Activated naive CD8-positive, alpha-beta T cell treated with anti-CD3 and anti-CD28 coated beads for 36 hours (primary cell): ENCODE measurements around the gene DIAPH2. TPM values are rescaled to one million over a fixed set of nuclear protein-coding genes. Genes with fewer than 3 reads are reported as not detected.

Source experiments
- DNase-seq: peaks from one replicate; pipeline ENCODE4 v3.0.0; 2021
- H3K27ac Mint-ChIP-seq: one replicate; pipeline ENCODE4 v1.8.0; 2022; ENCODE audit warnings: mild to moderate bottlenecking, moderate library complexity, mixed read lengths
- H3K27me3 Mint-ChIP-seq: one replicate; pipeline ENCODE4 v1.8.0; 2022; ENCODE audit warnings: mild to moderate bottlenecking, mixed read lengths
- H3K36me3 Mint-ChIP-seq: one replicate; pipeline ENCODE4 v1.8.0; 2021; ENCODE audit warnings: mild to moderate bottlenecking, mixed read lengths
- H3K4me1 Mint-ChIP-seq: one replicate; pipeline ENCODE4 v1.8.0; 2021; ENCODE audit warnings: mixed read lengths
- H3K4me3 Mint-ChIP-seq: one replicate; pipeline ENCODE4 v1.8.0; 2022; ENCODE audit warnings: mild to moderate bottlenecking, moderate library complexity, mixed read lengths
- H3K9me3 Mint-ChIP-seq: one replicate; pipeline ENCODE4 v1.8.0; 2022; ENCODE audit warnings: mixed read lengths
- total RNA-seq, 2 experiments: library from RNA; stranded (reverse); gene quantifications; one replicate each; pipeline ENCODE4 v1.2.3, GENCODE V29; 2021

Gene DIAPH2
- total RNA-seq, 2 experiments from 2014 or later = 4.8 to 5.5 TPM

- Mint-ChIP-seq H3K4me3 (no peak overlapping the region), H3K4me1 (no peaks in the 10 kb centered on the region), H3K27ac (no peak overlapping the region), H3K36me3 (no peaks in the 10 kb centered on the region), H3K9me3 (peaks cover 5% of the 10 kb centered on the region), H3K27me3 (no peaks in the 10 kb centered on the region)
- DNase-seq = no peak
Observed at GRCh38 chrX:97416461-97416860, 731.8 kb downstream of the DIAPH2 start.

- no peak overlapping the region for H3K27ac Mint-ChIP-seq
- H3K4me1 Mint-ChIP-seq = no peaks in the 10 kb centered on the region
- no peak overlapping the region for H3K4me3 Mint-ChIP-seq
- DNase-seq = no peak
- peaks cover 1% of the 10 kb centered on the region for H3K36me3 Mint-ChIP-seq
- H3K27me3 Mint-ChIP-seq = no peaks in the 10 kb centered on the region
- no peaks in the 10 kb centered on the region for H3K9me3 Mint-ChIP-seq
Observed at GRCh38 chrX:97429101-97429500, 744.5 kb downstream of the DIAPH2 start.

- H3K27me3 Mint-ChIP-seq = no peaks in the 10 kb centered on the region
- H3K9me3 Mint-ChIP-seq = no peaks in the 10 kb centered on the region
- no peak overlapping the region for H3K27ac Mint-ChIP-seq
- DNase-seq = no peak
- H3K4me1 Mint-ChIP-seq = no peaks in the 10 kb centered on the region
- no peak overlapping the region for H3K4me3 Mint-ChIP-seq
- peaks cover 4% of the 10 kb centered on the region for H3K36me3 Mint-ChIP-seq
Observed at GRCh38 chrX:97431281-97431680, 746.6 kb downstream of the DIAPH2 start.

- Mint-ChIP-seq H3K36me3 (no peaks in the 10 kb centered on the region), H3K27ac (no peak overlapping the region), H3K27me3 (no peaks in the 10 kb centered on the region), H3K4me3 (no peak overlapping the region), H3K4me1 (no peaks in the 10 kb centered on the region), H3K9me3 (no peaks in the 10 kb centered on the region)
- DNase-seq = no peak
Observed at GRCh38 chrX:97446298-97446882, 761.7 kb downstream of the DIAPH2 start.

- no peak overlapping the region for H3K27ac Mint-ChIP-seq
- H3K27me3 Mint-ChIP-seq = no peaks in the 10 kb centered on the region
- H3K9me3 Mint-ChIP-seq = no peaks in the 10 kb centered on the region
- DNase-seq = no peak
- no peak overlapping the region for H3K4me3 Mint-ChIP-seq
- no peaks in the 10 kb centered on the region for H3K4me1 Mint-ChIP-seq
- no peaks in the 10 kb centered on the region for H3K36me3 Mint-ChIP-seq
Observed at GRCh38 chrX:97447306-97447705, 762.7 kb downstream of the DIAPH2 start.

- H3K9me3 Mint-ChIP-seq = no peaks in the 10 kb centered on the region
- H3K36me3 Mint-ChIP-seq = no peaks in the 10 kb centered on the region
- DNase-seq = no peak
- no peaks in the 10 kb centered on the region for H3K27me3 Mint-ChIP-seq
- H3K4me3 Mint-ChIP-seq = no peak overlapping the region
- no peak overlapping the region for H3K27ac Mint-ChIP-seq
- no peaks in the 10 kb centered on the region for H3K4me1 Mint-ChIP-seq
Observed at GRCh38 chrX:97452283-97452682, 767.6 kb downstream of the DIAPH2 start.

GRCh38 chrX:97461763-97462162 is 777.1 kb downstream of the DIAPH2 start:
- no peak overlapping the region for H3K4me3 Mint-ChIP-seq
- H3K4me1 Mint-ChIP-seq = no peaks in the 10 kb centered on the region
- DNase-seq = no peak
- H3K27ac Mint-ChIP-seq = no peak overlapping the region
- H3K9me3 Mint-ChIP-seq = no peaks in the 10 kb centered on the region
- H3K36me3 Mint-ChIP-seq = no peaks in the 10 kb centered on the region
- H3K27me3 Mint-ChIP-seq = no peaks in the 10 kb centered on the region

- Mint-ChIP-seq H3K27ac (no peak overlapping the region), H3K36me3 (no peaks in the 10 kb centered on the region), H3K9me3 (no peaks in the 10 kb centered on the region), H3K4me3 (no peak overlapping the region), H3K4me1 (peaks cover 3% of the 10 kb centered on the region), H3K27me3 (no peaks in the 10 kb centered on the region)
- DNase-seq = no peak
Observed at GRCh38 chrX:97471071-97471470, 786.4 kb downstream of the DIAPH2 start.

GRCh38 chrX:97474933-97475332 is 790.3 kb downstream of the DIAPH2 start:
- Mint-ChIP-seq H3K27ac (no peak overlapping the region), H3K36me3 (peaks cover 2% of the 10 kb centered on the region), H3K4me1 (peaks cover 3% of the 10 kb centered on the region)

GRCh38 chrX:97479106-97479890 is 794.7 kb downstream of the DIAPH2 start:
- no peak overlapping the region for H3K27ac Mint-ChIP-seq

More at GRCh38 chrX:97474933-97475332, 790.3 kb downstream of the DIAPH2 start:
- H3K27me3 Mint-ChIP-seq = no peaks in the 10 kb centered on the region
- no peak overlapping the region for H3K4me3 Mint-ChIP-seq
- no peaks in the 10 kb centered on the region for H3K9me3 Mint-ChIP-seq
- DNase-seq = no peak

GRCh38 chrX:97481228-97481627 is 796.6 kb downstream of the DIAPH2 start:
- H3K4me3 Mint-ChIP-seq = no peak overlapping the region
- no peaks in the 10 kb centered on the region for H3K9me3 Mint-ChIP-seq
- H3K4me1 Mint-ChIP-seq = no peaks in the 10 kb centered on the region
- peaks cover 2% of the 10 kb centered on the region for H3K36me3 Mint-ChIP-seq
- no peak overlapping the region for H3K27ac Mint-ChIP-seq
- no peak for DNase-seq
- no peaks in the 10 kb centered on the region for H3K27me3 Mint-ChIP-seq

More at GRCh38 chrX:97479106-97479890, 794.7 kb downstream of the DIAPH2 start:
- no peaks in the 10 kb centered on the region for H3K27me3 Mint-ChIP-seq
- H3K4me3 Mint-ChIP-seq = no peak overlapping the region
- no peaks in the 10 kb centered on the region for H3K4me1 Mint-ChIP-seq
- H3K9me3 Mint-ChIP-seq = no peaks in the 10 kb centered on the region
- peaks cover 2% of the 10 kb centered on the region for H3K36me3 Mint-ChIP-seq
- DNase-seq = no peak

- no peaks in the 10 kb centered on the region for H3K9me3 Mint-ChIP-seq
- H3K4me1 Mint-ChIP-seq = no peaks in the 10 kb centered on the region
- H3K36me3 Mint-ChIP-seq = no peaks in the 10 kb centered on the region
- DNase-seq = no peak
- no peak overlapping the region for H3K27ac Mint-ChIP-seq
- H3K4me3 Mint-ChIP-seq = no peak overlapping the region
- H3K27me3 Mint-ChIP-seq = no peaks in the 10 kb centered on the region
Observed at GRCh38 chrX:97482666-97483300, 798.1 kb downstream of the DIAPH2 start.

- no peak overlapping the region for H3K27ac Mint-ChIP-seq
- DNase-seq = no peak
- H3K36me3 Mint-ChIP-seq = peaks cover 6% of the 10 kb centered on the region
- no peaks in the 10 kb centered on the region for H3K9me3 Mint-ChIP-seq
- H3K4me3 Mint-ChIP-seq = no peak overlapping the region
- H3K4me1 Mint-ChIP-seq = peaks cover 6% of the 10 kb centered on the region
- H3K27me3 Mint-ChIP-seq = no peaks in the 10 kb centered on the region
Observed at GRCh38 chrX:97490656-97491055, 806.0 kb downstream of the DIAPH2 start.

GRCh38 chrX:97494756-97495372 is 810.2 kb downstream of the DIAPH2 start:
- Mint-ChIP-seq H3K27ac (no peak overlapping the region), H3K4me1 (peaks cover 6% of the 10 kb centered on the region), H3K27me3 (no peaks in the 10 kb centered on the region), H3K36me3 (peaks cover 6% of the 10 kb centered on the region), H3K4me3 (no peak overlapping the region), H3K9me3 (no peaks in the 10 kb centered on the region)
- no peak for DNase-seq

- no peak overlapping the region for H3K27ac Mint-ChIP-seq
- no peaks in the 10 kb centered on the region for H3K36me3 Mint-ChIP-seq
- H3K4me3 Mint-ChIP-seq = no peak overlapping the region
- H3K4me1 Mint-ChIP-seq = peaks cover 6% of the 10 kb centered on the region
- no peaks in the 10 kb centered on the region for H3K27me3 Mint-ChIP-seq
- no peak for DNase-seq
- H3K9me3 Mint-ChIP-seq = no peaks in the 10 kb centered on the region
Observed at GRCh38 chrX:97498093-97498492, 813.5 kb downstream of the DIAPH2 start.
